Stimulated activated CD4-positive, alpha-beta T cell treated with anti-CD3 and anti-CD28 coated beads, TNF-alpha, amount 100 ng/mL, for 1 hour (primary cell): ENCODE measurements around the gene ILF3.
"Not testable (repeated sequence)": the region's sequence is repeated elsewhere in the genome, so short reads cannot be mapped to it uniquely, and the experiment has no call there.

Experiments
- DNase-seq, 3 donors: peaks; one replicate each; pipeline ENCODE4 v3.0.0-alpha.2; 2020; ENCODE audit warnings: low read depth in 3 of 3, low spot score in 1 of 3

The ILF3 gene

DNA sequence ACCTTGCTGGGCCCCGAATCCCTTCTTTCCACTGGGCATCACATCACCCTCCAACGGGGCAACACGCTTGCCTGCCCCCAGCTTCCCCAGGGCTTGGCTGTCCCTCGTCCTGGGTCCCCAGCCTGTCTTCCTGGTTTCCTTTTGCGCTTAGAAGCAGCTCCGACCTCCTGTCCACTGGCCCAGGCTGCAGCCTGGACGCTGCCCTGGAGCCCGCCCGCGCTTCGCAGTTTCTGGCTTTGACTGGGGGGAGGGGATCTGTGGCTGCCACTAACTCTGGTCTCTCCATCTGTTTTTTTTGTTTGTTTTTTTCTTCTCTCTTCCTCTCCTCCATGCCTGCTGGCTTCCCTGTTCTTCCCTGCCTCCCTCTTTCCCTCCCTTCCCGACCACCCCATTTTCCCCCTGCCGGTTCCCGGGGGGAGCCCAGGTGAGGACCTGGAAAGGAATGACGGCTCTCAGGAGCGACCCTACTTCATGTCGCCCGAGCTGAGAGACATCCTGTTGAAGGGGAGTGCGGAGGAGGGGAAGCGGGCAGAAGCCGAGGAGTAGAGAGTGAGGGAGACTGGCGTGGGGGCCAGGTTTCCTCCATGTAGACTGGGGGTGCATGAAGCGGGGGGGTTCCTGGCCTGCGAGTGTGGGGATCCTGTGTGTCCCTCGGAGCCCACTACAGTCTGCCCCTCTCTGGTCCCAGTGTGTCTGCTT, 11.5 kb upstream of the ILF3 start:
- DNase-seq = no peak

DNA sequence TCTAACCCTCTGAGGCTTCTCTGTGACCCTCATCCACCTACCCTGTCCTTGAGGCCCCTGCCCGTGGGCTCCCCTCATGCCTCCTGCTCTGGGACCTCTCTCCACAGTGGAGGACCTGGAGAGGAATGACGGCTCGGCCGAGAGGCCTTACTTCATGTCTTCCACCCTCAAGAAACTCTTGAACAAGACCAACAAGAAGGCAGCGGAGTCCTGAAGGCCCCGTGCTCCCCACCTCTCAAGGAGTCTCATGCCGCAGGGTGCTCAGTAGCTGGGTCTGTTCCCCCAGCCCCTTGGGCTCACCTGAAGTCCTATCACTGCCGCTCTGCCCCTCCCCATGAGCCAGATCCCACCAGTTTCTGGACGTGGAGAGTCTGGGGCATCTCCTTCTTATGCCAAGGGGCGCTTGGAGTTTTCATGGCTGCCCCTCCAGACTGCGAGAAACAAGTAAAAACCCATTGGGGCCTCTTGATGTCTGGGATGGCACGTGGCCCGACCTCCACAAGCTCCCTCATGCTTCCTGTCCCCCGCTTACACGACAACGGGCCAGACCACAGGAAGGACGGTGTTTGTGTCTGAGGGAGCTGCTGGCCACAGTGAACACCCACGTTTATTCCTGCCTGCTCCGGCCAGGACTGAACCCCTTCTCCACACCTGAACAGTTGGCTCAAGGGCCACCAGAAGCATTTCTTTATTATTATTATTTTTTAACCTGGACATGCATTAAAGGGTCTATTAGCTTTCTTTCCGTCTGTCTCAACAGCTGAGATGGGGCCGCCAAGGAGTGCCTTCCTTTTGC, 10.8 kb upstream of the ILF3 start:
- no peak for DNase-seq

DNA sequence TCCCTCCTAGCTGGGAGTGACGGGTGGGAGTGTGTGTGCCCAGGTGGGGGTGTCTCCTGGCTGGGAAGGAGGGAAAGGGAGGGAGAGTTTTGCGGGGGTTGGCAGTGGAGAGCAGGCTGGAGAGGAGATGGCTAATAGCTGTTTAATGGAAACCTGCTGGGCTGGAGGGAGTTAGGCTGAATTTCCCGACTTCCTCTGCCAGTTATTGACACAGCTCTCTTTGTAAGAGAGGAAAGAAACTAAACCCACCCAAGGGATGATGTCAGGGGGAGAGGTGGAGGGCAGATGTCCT, 10.2 kb upstream of the ILF3 start:
- DNase-seq = no peak

DNA sequence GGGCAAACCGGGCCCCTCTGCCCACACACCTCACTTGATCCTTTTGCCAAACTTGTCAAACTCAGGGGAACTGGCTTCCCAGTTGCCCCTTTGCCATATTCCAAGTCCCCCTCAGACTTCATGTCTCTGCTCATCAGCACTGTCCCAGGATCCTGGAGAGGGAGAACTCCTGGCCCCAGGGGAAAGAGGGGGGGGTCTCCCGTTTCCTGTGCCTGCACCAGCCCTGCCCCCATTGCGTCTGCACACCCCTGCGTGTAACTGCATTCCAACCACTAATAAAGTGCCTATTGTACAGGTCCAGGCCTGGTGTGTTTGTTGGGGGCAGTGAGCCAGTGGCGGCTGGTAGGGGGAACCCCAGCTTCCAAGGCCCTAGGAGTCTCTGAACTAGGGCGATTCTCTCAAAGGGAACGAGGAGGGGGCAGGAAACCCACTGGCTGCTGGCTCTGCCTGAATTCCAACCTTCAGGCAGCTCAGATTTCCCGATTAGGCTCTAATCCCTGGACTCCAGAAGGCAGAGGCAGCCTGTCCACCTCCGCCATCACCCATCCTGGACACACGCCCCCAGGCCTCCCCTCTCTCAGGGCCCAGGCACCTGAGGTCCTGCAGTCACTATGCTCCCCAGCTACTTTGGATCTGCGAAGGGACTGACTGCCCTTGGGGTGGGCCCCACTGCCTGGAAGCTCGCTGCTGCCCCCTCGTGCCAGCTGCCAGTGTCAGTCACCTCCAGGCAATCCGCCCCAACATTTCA, 9.7 kb upstream of the ILF3 start:
- peak; percentile 70 to 81 (median 75) for DNase-seq

DNA sequence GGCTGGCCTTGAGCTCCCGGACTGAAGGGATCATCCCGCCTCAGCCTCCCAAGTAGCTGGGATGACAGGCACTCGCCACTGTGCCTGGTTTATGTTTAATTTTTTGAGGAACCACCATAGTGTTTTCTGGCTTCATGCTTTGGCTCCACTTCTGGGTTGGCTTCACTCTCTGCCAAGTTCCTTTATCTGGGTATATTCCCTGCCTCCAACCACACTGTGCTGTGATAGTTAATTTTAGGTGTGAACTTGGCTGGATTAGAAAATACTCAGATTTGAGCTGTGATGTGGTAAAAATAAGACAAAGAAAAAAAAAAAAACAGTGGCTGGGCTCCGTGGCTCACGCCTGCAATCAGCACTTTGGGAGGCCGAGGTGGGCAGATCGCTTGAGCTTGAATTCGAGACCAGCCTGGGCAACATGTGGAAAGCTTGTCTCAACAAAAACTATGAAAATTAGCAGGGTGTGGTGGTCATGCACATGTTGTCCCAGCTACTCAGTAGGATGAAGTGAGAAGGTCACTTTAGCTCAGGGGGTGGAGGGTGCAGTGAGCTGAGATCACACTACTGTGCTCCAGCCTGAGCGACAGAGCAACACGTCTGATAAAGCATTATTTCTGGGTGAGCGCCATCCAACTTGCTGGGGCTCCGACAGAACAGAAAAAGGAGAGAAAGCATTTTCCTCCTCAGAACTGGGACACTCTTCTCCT, 7.5 kb upstream of the ILF3 start:
- DNase-seq = no peak

DNA sequence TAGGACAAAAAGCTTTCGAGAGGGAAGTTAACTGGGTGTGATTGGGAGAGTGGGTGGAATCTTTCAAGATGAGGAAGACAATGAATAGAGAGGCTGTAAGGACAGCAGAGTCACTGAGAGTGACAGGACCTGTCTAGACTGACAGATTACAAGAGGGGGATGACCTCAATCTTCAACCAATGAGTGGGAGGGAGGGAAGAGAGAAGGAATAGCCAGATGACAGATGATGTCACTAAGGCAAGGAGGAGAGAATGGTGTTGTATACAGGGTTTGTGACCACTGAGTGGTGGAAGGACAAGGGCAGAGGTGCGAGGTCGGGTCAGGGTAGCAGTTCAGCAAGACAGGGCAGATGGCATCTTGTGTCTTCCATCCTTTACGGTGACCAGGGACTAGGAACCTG, 5.8 kb upstream of the ILF3 start:
- no peak for DNase-seq

DNA sequence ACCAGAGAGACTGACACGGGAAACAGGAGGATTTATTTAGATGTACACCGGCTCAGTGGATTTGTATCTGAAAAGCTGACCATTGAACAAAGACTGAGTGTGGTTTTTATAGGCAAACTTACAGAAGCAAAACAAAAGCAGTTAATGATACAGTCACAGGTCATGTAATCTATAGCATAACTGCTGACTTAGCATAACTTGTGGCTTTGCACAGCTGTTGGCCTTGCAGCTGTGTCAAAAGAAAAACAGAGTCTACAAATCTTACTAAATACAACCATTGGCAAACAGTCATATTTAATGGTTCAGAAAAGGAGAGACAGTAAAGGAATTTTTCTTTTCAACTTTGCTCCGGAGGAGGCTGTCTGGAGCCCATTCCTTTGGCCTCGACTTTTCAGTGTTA, 2.3 kb upstream of the ILF3 start:
- no peak for DNase-seq

DNA sequence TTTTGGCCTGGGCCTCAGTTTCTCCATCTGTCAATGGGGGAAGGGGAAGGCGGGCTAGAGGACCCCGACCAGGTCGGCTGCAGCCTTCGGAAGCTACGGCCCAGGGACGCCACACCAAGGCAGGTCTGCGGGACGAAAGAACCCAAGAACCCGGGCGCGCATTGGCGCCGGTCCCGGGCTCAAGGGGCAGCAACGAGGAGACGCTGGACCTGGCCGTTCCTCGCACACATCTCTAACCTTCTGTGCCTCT, 739 bp upstream of the ILF3 start:
- no peak for DNase-seq

DNA sequence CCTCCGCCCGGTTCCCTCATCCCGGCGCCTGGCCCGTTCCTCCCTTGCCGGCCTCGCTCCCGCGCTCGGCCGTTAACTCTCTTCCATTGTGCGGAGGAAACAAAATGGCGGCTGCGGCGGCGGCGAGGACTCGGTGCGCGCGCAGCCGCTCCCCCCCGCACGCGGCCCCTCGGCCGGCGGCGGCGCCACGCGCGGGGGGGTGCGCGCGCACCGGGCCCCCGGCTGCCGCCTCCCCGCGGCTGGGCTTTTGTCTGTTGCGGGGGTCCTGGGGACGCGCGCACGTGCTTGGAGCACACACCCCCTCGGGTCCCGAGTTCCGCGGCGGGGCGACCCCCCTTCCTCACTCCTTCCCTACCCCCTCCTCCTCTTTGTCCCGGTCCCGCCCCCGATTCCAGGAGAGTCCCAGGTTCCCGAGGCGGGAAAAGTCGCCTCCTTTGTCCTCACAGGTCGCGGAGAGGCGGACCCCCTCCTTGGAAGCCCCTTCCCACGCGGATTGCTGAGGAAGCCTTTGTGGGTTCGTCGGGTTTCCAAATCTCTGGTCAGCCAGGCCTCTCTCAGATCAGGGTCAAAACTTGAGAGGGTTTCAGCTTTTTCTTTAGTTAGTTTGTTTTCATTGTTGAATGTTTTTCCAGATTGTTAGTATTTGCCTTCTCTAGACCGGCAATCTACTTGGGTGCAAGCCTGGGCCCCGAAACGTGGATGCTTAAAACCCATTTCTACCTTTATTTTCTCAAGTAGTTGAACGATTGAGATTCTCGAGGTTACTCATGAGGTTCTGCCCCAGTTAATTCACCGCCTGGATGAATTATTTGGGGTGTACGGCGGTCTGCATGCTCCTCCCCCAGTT, 687 bp downstream of the ILF3 start:
- DNase-seq = peak; percentile 10 to 45 (median 28)

DNA sequence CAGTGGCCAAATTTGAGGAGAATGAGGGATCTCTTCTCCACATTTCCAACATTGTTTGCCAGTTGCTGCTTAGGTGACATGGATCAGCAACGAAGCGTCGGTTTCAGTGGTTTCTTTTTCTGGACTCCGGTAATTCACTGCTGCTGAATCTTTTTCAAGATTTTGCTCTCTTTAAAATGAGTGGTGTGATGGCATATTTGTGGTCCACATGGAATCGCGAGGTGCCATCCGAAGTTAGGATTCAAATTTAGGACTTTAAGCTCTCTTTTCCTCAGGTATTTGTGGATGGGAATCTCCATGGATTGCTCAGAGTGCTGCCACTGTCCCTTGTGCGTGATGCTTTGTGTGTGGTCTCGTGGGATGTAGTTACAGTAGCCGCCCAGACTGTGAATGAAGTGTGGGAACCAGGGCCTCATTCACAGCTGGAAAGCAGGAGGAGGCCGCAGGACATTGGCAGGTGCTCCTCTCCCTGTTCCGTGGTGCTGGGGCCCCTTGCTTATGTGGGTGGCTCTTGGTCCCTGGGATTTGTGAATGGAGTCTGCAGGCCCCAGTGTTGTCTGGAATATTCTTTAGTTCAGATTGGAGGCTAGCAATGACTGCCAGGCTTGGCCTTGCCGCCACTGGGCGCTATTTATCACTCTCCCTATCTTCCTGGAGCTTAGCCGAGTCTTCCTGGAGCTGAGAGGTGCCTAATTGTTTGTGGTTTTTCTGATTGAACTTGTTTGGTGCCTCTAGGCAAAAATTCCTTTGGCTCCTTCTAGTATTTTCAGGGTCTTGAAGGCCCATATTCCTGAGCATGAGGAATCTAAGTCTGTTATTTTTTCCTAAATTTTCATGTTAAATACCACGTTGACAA, 1.5 kb downstream of the ILF3 start:
- no peak for DNase-seq

DNA sequence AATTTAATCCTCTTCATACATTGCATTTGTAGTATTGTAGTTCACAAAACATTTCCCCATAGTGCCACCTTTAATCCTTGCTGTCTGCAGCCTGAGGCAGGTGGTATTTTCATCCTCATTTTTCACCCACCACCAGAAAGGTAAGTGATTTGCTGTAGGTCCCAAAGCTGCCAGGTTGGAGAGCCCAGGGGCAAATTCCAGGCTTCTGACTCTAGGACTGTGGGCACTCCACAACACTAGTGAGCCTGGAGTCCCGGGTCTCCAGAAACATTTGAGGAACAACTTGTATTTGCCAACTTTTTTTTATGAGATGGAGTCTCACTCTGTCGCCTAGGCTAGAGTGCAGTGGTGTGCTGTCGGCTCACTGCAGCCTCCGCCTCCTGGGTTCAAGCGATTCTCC, 6.2 kb downstream of the ILF3 start:
- DNase-seq = no peak

DNA sequence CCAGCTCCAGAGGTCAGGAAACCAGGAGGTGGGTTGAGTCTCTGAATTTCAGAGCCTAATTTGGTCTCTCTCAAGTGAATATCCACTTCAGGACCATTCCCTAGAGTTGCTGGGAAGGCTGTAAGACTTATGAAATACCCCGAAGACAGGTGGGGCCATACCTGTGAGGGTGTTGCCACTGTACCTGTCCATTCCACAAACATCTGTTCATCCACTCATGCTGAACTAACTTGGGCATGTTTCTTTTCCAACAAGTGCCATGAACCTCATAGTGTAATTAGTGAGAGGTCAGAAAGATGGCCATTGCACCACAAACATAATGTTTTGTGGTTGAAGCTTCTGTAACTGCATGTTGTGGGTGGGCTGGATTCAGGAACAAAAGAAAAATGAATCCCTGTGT, 7.8 kb downstream of the ILF3 start:
- DNase-seq = no peak

DNA sequence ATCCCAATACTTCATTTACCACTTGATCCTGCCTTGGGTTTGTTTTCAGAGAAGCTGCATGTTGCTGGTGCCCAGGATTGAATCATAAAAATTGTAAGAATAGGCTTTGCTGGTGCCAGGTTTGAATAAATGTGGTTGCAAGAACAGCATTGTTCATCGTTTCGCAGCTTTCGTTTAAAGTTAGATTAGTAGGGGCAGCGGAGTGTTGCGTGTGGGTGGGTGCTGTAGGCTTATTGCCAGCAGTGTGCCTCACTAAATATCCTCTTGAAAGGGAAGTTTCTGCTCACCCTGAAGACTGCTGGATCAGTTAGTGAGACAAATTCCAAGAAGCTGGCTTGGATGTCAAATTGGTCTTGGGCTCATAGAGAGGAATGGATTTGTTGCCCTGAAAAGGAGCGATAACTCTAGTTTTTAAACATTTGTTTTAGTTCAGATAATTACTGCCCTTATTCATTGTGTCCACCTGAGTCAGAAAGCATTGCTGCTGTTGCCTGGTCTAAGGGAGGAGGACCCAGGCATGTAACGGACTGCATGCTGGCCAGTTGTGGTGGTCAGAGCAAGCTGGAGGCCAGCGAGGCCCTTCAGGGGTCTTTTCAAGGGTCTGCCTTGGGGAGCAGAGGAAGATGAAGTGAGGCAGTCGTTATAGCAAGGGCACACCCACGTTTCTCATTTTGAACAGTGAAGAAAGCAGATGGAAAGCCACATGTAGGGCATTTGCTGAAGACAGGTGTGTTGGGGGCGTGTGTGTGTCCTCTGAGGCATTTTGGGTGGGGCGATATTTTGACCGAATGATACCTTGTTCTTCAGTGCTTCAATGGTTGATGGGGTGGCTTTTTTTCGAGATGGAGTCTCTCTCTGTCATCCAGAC, 8.5 kb downstream of the ILF3 start:
- DNase-seq = no peak

DNA sequence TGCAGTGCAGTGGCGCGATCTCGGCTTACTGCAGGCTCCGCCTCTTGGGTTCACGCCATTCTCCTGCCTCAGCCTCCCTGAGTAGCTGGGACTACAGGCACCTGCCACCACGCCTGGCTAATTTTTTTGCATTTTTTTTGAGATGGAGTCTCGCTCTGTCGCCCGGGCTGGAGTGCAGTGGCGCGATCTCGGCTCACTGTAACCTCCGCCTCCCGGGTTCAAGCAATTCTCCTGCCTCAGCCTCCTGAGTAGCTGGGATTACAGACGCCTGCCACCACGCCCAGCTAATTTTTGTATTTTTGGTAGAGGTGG, 9.1 kb downstream of the ILF3 start:
- not testable (repeated sequence) for DNase-seq

DNA sequence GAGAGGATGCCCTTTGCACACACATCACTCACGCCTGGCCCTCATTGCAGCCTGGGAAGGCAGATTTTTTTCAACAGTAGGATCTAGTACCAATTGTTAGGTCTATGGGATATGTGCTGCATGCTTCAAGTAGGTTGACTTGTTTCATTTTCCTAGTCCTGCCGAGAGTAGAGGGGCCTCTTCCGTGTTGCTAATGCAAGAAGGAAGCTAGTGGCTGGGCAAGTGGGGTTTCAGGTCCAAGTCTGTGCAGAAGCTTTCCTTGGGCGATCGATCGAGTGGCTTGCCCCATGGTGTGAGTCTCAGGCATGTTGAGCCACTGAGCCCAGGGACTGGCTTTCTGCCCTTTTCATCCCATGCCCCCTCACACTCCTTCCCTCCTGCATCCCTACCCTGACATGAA, 13.7 kb downstream of the ILF3 start:
- no peak for DNase-seq

DNA sequence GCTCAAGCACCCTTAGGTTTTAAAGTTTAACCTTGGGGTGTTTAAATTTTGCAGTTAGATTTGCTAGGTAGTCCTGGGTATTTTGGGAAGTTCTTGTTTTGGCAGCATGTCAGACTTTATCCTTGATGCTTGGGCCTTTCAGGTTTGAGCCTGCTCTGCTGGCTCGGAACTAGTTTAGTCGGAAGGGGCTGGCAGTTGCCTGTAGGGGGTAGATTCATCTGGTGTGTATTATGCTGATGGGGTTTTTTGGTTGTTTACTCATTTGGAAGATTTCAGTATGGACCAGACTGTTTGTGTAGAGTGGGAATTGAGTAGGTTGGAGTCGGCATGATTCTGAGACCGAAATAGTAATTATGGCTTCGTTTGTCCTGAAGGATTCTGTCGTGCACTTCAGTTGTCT, 15.1 kb downstream of the ILF3 start:
- DNase-seq = no peak

DNA sequence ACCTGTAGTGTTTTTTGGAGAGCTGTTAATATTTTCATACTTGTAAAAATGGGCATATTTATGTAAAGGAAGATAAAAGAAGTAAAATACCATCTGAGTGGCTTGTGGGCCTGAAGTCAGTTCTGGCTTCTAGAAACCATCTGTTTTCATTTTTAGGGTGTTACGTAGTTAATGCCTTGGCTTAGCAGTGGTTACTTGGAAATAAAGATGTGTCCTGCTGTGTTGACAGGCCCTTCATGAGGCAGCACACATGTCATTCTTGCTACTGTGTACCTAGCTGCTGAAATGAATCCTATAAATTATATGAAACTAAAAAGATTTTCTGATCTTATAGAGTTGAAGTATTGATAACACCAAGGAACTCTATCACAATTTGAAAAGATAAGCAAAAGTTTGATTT, 16.0 kb downstream of the ILF3 start:
- no peak for DNase-seq

DNA sequence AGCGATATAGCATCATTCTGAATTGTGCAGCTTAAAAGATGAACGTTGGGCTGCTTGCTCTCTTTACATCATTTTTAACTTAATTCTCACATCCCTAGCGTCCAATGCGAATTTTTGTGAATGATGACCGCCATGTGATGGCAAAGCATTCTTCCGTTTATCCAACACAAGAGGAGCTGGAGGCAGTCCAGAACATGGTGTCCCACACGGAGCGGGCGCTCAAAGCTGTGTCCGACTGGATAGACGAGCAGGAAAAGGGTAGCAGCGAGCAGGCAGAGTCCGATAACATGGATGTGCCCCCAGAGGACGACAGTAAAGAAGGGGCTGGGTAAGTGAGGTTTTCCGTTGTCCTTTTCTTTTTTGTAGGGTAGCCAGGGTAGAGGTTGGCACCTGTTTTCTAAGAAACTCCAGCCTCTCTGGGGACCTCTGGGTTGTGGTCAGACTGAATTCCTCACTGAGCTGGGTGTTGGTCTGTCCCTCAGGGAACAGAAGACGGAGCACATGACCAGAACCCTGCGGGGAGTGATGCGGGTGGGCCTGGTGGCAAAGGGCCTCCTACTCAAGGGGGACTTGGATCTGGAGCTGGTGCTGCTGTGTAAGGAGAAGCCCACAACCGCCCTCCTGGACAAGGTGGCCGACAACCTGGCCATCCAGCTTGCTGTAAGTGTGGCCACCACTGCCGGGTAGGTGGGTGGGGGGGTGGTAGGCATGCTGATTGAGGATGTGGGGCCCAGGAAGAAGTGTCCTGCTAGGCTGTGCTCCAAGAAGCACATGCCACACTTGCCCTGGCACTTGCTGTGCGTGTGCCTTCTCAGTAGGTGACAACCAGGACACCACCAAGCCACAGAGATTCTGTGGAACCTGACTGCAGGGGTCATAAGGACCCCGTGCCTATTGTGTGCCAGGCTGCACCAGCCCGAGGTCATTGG, 17.0 kb downstream of the ILF3 start:
- no peak for DNase-seq
